ENCODE results near the gene CHPT1. TPM values are rescaled to one million over a fixed set of nuclear protein-coding genes. Genes with fewer than 3 reads are reported as not detected.

CHPT1 gene
- polyA plus RNA-seq, 1 experiment: 21.2 TPM

- DNase-seq (ENCODE audit: low read depth): no peak
- POLR2A ChIA-PET: interaction anchor here (0.6 kb wide), 1 partner anchor 696 kb away, joined by 3 read pairs; no protein-coding TSS in a partner anchor
- Histone ChIP-seq H3K4me3 (ENCODE audit: low read depth, low read length) (no peak overlapping the region), H3K36me3 (ENCODE audit: control insufficient read depth, insufficient read depth, low read length) (peaks cover 2% of the 10 kb centered on the region; the same call in 1 of the 2 replicates), H3K27me3 (ENCODE audit: control insufficient read depth, insufficient read depth, low read length) (no peaks in the 10 kb centered on the region)
- TF ChIP-seq, protein P1, sequence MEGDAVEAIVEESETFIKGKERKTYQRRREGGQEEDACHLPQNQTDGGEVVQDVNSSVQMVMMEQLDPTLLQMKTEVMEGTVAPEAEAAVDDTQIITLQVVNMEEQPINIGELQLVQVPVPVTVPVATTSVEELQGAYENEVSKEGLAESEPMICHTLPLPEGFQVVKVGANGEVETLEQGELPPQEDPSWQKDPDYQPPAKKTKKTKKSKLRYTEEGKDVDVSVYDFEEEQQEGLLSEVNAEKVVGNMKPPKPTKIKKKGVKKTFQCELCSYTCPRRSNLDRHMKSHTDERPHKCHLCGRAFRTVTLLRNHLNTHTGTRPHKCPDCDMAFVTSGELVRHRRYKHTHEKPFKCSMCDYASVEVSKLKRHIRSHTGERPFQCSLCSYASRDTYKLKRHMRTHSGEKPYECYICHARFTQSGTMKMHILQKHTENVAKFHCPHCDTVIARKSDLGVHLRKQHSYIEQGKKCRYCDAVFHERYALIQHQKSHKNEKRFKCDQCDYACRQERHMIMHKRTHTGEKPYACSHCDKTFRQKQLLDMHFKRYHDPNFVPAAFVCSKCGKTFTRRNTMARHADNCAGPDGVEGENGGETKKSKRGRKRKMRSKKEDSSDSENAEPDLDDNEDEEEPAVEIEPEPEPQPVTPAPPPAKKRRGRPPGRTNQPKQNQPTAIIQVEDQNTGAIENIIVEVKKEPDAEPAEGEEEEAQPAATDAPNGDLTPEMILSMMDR (IDR thresholded peaks at IDR 0.05; ENCODE audit: insufficient read depth, low read depth, low read length): no peak
- CTCF ChIA-PET: interaction anchor here (1.9 to 2.0 kb wide), 2 partner anchors 9 to 11 kb away, joined by 5 to 6 read pairs; no protein-coding TSS in a partner anchor
Observed at GRCh38 chr12:101764051-101764792, 66.8 kb downstream of the CHPT1 start.

DNA sequence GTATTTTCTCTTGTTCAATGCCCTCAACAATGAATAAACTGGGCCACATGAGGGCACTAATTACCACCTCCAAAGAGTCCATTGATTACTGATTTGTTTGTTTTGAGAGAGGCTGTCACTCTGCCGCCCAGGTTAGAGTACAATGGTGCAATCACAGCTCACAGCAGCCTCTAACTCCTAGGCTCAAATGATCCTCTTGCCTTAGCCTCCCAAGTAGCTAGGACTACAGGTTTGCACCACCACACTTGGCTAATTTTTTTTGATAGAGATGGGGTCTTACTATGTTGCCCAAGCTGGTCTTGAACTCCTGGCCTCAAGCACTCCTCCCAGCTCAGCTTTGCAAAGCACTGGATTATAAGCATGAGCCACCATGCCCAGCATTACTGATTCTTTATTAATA is 70.1 kb downstream of the CHPT1 start:
- CTCF ChIA-PET: no interaction called here
- Histone ChIP-seq H3K4me3 (ENCODE audit: low read depth, low read length) (no peak overlapping the region), H3K27me3 (ENCODE audit: control insufficient read depth, insufficient read depth, low read length) (no peaks in the 10 kb centered on the region), H3K36me3 (ENCODE audit: control insufficient read depth, insufficient read depth, low read length) (peaks cover 2% of the 10 kb centered on the region; the same call in 1 of the 2 replicates)
- TF ChIP-seq, protein P1 (IDR thresholded peaks at IDR 0.05; ENCODE audit: insufficient read depth, low read depth, low read length): no peak
- POLR2A ChIA-PET: no interaction called here
- no peak for DNase-seq (ENCODE audit: low read depth)

- CTCF ChIA-PET: interaction anchor here (0.7 to 1.7 kb wide), 4 partner anchors 9 to 1042 kb away, joined by 3 to 12 read pairs (median 4); no protein-coding TSS in a partner anchor
- no peak for DNase-seq (ENCODE audit: low read depth)
- H3K27me3 ChIP-seq (ENCODE audit: control insufficient read depth, insufficient read depth, low read length): no peaks in the 10 kb centered on the region
- H3K36me3 ChIP-seq (ENCODE audit: control insufficient read depth, insufficient read depth, low read length): peaks cover 2% of the 10 kb centered on the region; the same call in 1 of the 2 replicates
- POLR2A ChIA-PET: no interaction called here
- TF ChIP-seq, protein P1 (IDR thresholded peaks at IDR 0.05; ENCODE audit: insufficient read depth, low read depth, low read length): no peak
- no peak overlapping the region for H3K4me3 ChIP-seq (ENCODE audit: low read depth, low read length)
Observed at GRCh38 chr12:101768781-101769180, 71.3 kb downstream of the CHPT1 start.

DNA sequence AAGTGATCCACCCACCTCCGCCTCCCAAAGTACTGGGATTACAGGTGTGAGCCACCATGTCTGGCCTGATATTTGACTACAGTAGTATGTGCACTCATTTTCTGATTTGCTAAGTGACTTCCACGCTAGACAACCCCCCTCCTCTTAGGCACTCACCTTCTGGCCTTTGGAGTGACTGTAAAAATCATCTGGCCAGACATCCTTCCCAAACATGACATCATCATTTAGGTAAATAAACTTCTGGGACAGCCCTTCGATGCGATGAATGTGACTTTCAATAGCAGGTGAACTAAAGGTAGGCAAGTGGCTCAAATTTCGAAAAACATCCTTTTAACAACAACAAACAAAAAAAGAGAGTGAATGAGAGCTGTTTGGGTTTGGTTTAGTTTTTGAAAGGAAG is 72.4 kb downstream of the CHPT1 start:
- ChIA-PET CTCF (interaction anchor here (1.3 to 1.7 kb wide), 3 partner anchors 10 to 68 kb away, joined by 3 to 12 read pairs (median 3); no protein-coding TSS in a partner anchor), POLR2A (no interaction called here)
- DNase-seq (ENCODE audit: low read depth): no peak
- TF ChIP-seq, protein P1 (IDR thresholded peaks at IDR 0.05; ENCODE audit: insufficient read depth, low read depth, low read length): no peak
- Histone ChIP-seq H3K4me3 (ENCODE audit: low read depth, low read length) (no peak overlapping the region), H3K36me3 (ENCODE audit: control insufficient read depth, insufficient read depth, low read length) (peaks cover 2% of the 10 kb centered on the region; the same call in 1 of the 2 replicates), H3K27me3 (ENCODE audit: control insufficient read depth, insufficient read depth, low read length) (no peaks in the 10 kb centered on the region)

DNA sequence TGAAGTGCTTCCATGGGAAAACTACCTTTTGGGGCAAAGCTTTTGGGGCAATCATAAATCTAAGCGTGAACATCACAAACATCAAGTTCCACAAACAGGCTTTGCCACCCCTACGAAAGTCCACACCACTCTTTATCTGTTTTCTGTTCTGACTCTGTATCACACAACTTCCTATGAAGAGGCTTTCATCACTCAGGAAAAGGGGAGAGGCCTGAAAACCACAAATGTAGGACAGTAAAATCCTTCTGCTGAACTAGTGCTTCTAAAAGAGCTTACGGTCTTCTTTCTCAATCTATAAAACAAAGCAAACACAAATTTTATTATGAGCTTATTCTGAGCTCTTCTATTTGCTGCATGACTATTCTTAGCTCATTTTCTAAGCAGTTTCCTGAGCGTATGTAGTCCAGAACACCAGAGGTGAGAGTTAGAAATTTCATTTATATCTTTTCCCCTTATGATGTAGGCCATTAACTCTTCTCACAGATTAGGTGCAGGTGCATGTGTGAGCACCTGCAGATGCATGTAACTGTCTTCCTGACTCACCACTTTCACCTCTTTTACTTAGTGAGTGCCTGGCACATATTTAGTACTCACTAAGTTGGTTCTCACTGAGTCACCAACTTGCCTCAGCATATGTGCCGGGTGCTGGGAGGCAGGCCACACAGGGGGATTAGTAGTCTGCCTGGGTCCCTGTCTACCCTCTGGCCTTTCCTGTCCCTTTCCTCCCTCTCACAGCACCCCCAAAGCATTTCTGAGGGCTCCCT is 74.8 kb downstream of the CHPT1 start:
- ChIA-PET CTCF (interaction anchor here (0.7 to 3.1 kb wide), 7 partner anchors 10 to 67 kb away, joined by 3 to 35 read pairs (median 6); partner anchors contain the start of gene GNPTAB), POLR2A (no interaction called here)
- Histone ChIP-seq H3K27me3 (ENCODE audit: control insufficient read depth, insufficient read depth, low read length) (no peaks in the 10 kb centered on the region), H3K36me3 (ENCODE audit: control insufficient read depth, insufficient read depth, low read length) (peaks cover 7% of the 10 kb centered on the region), H3K4me3 (ENCODE audit: low read depth, low read length) (no peak overlapping the region)
- TF ChIP-seq, protein P1 (IDR thresholded peaks at IDR 0.05; ENCODE audit: insufficient read depth, low read depth, low read length): no peak
- no peak for DNase-seq (ENCODE audit: low read depth)

Measured in BJ (cell line).